SHP77 treated with DMSO at 0.1 percent for 48 hours (cell line): Measurements from ENCODE around the gene MBL2.

Experiments
- DNase-seq: peaks from one replicate; lab custom pipeline; 2025; lab: John Stamatoyannopoulos, UW

Gene MBL2

GRCh38 chr10:52740155-52740549 lies 32.4 kb downstream of the MBL2 start:
- DNase-seq: no peak

DNA sequence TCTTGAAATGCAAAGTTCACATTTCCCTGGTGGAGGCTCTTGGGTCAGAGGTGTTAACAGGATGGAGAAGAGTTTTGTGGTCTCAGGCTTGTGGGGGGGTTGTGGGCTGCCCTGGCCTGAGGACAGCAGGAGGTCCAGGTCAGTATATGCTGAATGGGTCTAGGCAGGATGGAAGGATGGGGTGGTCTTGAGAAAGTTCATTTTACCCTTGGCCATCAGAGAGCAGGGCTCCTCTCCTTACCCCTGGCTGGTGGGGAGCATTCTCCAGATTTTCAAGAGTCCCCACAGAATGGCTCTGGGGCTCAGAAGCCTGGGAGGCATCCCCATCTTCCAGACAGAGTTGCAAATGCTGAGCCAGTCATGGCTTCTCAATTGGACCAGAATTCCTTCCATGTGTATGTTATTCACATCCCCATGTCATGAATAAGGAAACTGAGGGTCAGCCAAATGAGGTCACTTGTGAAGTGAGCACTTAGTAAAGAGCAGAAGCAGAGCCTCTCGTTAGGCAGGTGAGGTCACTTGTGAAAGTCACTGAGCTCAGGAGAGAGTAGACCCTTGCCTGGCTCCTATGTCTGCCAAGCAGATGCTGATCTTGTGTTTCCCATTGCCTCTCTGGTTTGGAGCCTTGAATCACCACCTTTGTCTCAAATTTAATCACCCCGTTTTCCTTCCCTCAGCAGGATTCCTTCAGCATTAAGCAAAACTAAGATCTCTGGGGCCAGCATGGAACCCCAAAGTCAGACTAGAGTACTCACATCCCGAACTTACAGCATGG lies 33.0 kb downstream of the MBL2 start:
- no peak for DNase-seq

DNA sequence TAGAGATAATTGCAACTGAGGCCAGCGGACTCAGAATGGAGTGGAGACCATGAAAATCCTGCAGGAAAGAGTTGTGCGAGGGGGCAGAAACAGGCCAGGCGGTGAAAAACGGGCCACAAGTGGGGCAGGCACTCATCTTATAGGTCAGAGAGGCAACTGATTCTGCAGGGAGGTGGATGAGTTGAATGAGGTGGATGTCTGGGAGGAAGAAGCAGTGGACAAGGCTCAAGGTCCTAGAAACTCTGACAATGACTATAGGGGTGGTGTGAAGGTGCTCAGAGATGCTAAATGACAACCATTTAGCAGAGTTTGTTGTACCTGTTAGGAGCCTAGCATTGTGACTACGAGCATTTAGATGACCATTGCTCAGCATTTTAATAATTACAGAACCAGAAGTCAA lies 33.6 kb downstream of the MBL2 start:
- DNase-seq: no peak

- DNase-seq: no peak
Observed at GRCh38 chr10:52729271-52730104, 43.1 kb downstream of the MBL2 start.

DNA sequence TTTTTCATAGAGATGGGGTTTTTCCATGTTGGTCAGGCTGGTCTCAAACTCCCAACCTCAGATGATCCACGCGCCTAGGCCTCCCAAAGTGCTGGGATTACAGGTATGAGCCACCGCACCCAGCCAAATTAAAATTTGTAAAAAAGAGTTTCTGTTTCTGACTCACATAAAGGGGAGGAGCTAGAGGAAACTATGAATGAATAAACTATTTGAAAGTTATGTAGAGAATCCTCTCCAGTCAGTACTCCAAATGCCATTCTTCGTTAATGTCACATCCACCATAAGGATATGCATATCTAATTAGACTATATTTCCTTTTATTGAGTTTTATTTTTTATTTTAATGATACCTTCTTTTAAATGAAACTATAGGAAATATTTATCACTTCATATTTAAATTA lies 52.6 kb downstream of the MBL2 start:
- no peak for DNase-seq
